ENCODE data around the gene DGKB. TPM values are rescaled to one million over a fixed set of nuclear protein-coding genes. Genes with fewer than 3 reads are reported as not detected.

The DGKB gene
- total RNA-seq, 1 experiment from 2014 or later, result 1.9 TPM

- CTCF ChIA-PET, result no interaction called here
- POLR2A ChIA-PET, result no interaction called here
Measured at GRCh38 chr7:14583518-14583917, 319.0 kb downstream of the DGKB start.

GRCh38 chr7:14582010-14582409, 320.5 kb downstream of the DGKB start:
- Mint-ChIP-seq H3K9me3 (peaks cover 25% of the 10 kb centered on the region), H3K4me1 (peaks cover 4% of the 10 kb centered on the region; the same call in 1 of the 2 replicates), H3K36me3 (peaks cover 14% of the 10 kb centered on the region), H3K27ac (no peak overlapping the region), H3K4me3 (no peak overlapping the region), H3K27me3 (ENCODE audit: low read depth) (no peaks in the 10 kb centered on the region)
- ChIA-PET CTCF (no interaction called here), POLR2A (no interaction called here)
- TF ChIP-seq ZNF317 (CRISPR knock-in tag; IDR thresholded peaks at IDR 0.05; ENCODE audit: borderline replicate concordance, low read depth), result no peak
- TF ChIP-seq TP53 (CRISPR knock-in tag; IDR thresholded peaks at IDR 0.05), result no peak
- TF ChIP-seq ZNF396 (CRISPR knock-in tag; IDR thresholded peaks at IDR 0.05; ENCODE audit: borderline replicate concordance), result no peak
- no peak for TF ChIP-seq E2F1 (CRISPR knock-in tag; IDR thresholded peaks at IDR 0.05)
- TF ChIP-seq ZBTB21 (CRISPR knock-in tag; IDR thresholded peaks at IDR 0.05; ENCODE audit: borderline replicate concordance), result no peak
- TF ChIP-seq NR1H2 (CRISPR knock-in tag; IDR thresholded peaks at IDR 0.05), result no peak
- no peak for TF ChIP-seq ZNF219 (CRISPR knock-in tag; IDR thresholded peaks at IDR 0.05; ENCODE audit: borderline replicate concordance)
- TF ChIP-seq ZBTB43 (CRISPR knock-in tag; IDR thresholded peaks at IDR 0.05), result no peak
- no peak for TF ChIP-seq JUN (CRISPR knock-in tag; IDR thresholded peaks at IDR 0.05)
- no peak for TF ChIP-seq KAT7 (CRISPR knock-in tag; IDR thresholded peaks at IDR 0.05; ENCODE audit: borderline replicate concordance)
- TF ChIP-seq USF1 (CRISPR knock-in tag; IDR thresholded peaks at IDR 0.05), result no peak
- TF ChIP-seq FOXP1 (CRISPR knock-in tag; IDR thresholded peaks at IDR 0.05; ENCODE audit: borderline replicate concordance), result no peak
- TF ChIP-seq HMGA2 (CRISPR knock-in tag; IDR thresholded peaks at IDR 0.05), result no peak
- DNase-seq (ENCODE audit: low spot score) (no peak), ATAC-seq (no peak)

More at GRCh38 chr7:14583518-14583917, 319.0 kb downstream of the DGKB start:
- Mint-ChIP-seq H3K4me3 (no peak overlapping the region), H3K27ac (no peak overlapping the region), H3K4me1 (peaks cover 4% of the 10 kb centered on the region; the same call in 1 of the 2 replicates), H3K27me3 (ENCODE audit: low read depth) (no peaks in the 10 kb centered on the region), H3K36me3 (peaks cover 16% of the 10 kb centered on the region), H3K9me3 (peaks cover 27% of the 10 kb centered on the region)
- no peak for DNase-seq (ENCODE audit: low spot score)
- no peak for ATAC-seq
- TF ChIP-seq ATF2 (CRISPR knock-in tag; IDR thresholded peaks at IDR 0.05; ENCODE audit: borderline replicate concordance, low read depth), result no peak
- TF ChIP-seq SOX15 (CRISPR knock-in tag; IDR thresholded peaks at IDR 0.05), result no peak
- no peak for TF ChIP-seq ZNF263 (CRISPR knock-in tag; IDR thresholded peaks at IDR 0.05; ENCODE audit: low read depth)
- no peak for TF ChIP-seq FOXP4 (CRISPR knock-in tag; IDR thresholded peaks at IDR 0.05)
